GM19468 (cell line): ENCODE results near the gene LMTK2.

Source experiments
- ATAC-seq: cut with Tn5 transposase; IDR thresholded peaks from one replicate; pipeline ENCODE4 v1.9.1; 2021; ENCODE audit warnings: mild to moderate bottlenecking, moderate library complexity, moderate number of reproducible peaks; ENCODE audit not compliant: unreplicated experiment; ENCODE audit errors: extremely low read depth

LMTK2 gene

DNA sequence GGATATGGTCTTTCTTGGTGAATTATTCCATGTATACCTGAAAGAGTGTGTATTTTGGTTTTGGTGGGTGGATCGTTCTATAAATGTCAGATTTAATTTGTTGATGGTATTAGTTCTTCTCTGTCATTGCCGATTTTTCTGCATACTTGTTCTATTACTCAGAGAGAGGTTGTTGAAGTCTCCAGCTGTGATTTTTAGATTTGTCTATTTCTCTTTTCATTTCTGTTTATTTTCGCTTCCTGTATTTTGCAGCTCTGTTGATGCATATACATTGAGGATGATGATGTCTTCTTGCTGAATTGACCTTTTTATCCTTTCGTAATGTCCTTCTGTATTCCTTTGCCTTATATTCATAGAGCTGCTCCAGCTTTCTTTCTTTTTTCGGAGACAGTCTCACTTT is 92.5 kb downstream of the LMTK2 start:
- ATAC-seq = no peak

DNA sequence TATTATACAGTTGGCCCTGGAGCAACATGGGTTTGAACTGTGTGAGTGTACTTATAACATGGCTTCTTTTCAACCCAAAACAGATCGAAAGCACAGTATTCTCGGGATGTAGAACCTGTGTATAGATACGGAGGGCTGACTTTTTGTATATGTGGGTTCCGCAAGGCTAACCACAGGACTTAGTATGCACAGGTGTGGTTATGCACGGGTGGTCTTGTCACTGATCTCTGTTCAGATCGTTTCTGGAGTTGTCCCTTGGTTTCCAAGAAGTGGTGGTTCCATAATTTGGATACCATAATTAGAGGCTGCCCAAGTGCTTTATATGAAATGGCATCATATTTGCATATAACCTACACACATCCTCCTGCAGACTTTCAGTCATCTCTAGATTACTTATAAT is 93.7 kb downstream of the LMTK2 start:
- ATAC-seq = peak; percentile 29

DNA sequence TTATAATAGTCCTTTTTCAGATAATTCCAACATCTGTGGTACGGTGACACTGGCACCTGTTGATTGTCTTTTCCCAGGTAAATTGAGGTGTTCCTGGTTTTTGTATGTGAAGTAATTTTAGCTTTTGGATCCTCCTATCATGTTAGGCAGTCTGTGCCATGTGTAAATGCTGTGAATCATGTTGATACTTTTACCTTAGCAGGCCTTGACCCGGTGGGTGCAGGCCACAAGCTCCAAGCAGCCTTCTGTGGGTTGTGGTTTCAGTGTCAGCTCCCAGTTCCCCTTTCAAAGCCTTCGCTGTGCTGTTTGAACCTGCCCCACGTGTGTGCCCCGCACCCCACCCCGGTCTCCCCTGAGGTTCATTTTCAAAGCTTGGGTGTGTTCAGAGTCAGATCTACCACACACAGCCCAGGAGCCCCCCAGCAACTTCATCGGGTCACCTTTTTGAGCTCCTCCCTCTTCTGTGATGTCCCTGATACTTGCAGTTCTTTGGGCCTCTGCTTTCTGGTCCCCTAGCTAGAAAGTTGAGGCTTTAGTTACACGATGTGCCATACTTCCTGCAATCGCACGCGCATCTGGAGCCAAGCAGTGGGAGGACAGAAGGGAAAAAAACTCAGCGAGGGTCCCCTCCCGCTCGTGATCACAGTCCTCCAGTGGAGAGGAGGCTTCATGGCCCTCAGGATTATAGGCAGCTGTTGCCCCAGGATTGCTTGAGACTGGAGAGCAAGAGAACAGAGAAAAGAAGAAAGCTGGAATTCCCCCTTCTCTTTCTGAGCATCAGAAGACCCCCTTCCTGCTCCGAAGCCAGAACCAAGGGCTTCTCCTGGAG is 95.9 kb downstream of the LMTK2 start:
- peak; percentile 93 for ATAC-seq

DNA sequence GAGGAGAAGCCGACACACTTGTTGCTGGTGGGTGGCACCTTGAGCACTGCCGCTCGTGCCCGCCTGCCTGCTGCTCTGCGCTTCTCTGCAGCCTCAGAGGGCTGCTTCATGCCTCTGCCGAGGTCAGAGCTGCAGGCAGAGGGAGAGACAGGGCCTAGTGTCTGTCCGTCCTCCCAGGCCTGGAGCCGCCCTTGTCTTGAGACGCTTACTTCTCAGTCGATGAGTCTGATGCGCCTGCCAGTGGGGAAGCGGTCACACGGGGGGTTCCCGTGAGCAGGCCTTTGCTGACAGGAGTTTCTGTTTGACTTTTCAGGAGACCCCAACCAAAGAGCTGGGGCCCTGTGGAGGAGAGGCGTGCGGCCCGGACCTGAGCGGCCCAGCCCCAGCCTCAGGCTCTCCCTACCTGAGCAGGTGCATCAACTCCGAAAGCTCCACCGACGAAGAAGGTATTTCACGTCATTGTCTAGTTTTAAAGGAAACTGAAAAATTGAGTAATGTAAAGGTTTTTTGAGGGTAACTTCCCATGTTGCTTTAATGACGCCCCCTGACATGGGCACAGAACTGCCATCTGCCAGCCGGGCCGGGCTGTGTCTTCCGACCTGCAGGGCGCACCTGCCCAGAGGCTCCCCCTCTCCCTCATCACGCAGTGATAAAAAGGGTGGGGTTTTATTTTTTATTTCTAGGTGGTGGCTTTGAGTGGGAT is 96.8 kb downstream of the LMTK2 start:
- no peak for ATAC-seq

DNA sequence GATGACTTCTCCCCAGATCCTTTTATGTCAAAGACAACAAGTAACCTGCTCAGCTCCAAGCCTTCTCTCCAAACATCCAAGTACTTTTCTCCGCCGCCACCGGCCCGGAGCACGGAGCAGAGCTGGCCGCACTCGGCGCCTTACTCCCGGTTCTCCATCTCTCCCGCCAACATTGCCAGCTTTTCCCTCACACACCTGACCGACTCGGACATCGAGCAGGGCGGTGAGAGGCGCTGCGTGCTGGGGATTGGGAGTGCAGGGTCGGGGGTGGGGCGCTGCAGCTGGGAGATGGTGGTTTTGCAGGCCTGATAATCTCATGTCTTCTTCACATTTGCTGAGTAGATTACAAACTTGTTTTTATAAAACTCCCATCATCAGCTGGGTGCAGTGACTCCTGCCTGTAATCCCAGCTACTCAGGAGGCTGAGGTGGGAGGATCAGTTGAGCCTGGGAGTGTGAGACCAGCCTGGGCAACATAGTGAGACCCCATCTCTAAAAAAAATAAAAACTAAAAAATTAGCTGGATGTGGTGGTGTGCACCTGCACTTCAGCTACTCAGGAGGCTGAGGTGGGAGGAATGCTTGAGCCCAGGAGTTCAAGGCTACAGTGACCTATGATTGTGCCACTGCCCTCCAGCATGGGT is 97.4 kb downstream of the LMTK2 start:
- no peak for ATAC-seq

DNA sequence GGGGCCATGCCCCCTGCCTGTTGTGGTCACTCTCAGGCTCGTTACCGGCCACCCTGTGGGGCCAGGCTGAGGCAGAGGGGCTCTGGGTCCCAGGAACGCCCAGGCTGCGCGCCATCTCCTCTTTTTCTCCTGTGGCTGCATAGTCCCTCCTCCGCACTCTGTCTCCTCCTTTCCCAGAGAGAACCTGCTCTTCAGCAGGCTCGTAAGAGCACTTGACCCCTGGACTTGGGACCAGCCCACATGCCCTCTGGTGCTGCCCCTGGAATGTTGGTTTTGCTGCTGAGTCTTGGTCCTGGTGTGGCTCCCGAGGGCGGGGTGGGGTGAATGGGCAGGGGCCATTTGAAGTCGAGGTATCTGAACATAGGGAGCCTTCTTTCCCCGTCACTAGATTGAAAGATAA is 98.0 kb downstream of the LMTK2 start:
- ATAC-seq = no peak

DNA sequence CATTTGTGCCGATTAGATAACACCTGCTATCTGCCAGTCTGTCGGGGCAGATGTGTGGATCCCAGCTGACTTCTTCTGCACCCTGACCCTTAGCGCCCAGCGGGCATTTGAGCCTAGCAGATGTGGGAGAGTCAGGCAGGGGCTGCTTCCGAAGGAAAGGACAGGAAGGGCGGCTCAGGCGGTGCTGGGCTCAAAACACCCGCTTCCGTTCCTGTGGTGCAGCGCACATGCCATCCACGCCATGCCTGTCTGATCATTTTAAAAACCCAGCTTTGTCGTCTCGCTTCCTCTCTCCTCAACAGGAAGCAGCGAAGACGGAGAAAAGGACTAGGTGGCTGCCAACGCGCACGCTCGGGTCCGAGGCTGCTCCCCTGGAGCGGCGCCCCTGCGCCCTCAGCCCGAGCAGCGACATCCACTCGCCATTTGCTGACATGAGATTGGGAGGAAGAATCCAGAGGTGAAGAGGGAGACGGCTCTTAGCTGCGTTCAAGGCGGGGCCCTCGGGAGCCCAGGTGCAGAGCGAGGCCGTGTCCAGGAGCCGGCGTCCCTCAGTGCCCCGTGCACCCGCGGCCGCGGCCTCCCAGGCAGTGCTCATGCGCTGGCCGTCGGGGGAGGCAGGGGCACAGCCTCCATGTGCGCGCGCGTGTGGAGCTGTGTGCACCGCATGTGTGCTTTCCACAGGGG is 98.6 kb downstream of the LMTK2 start:
- no peak for ATAC-seq

DNA sequence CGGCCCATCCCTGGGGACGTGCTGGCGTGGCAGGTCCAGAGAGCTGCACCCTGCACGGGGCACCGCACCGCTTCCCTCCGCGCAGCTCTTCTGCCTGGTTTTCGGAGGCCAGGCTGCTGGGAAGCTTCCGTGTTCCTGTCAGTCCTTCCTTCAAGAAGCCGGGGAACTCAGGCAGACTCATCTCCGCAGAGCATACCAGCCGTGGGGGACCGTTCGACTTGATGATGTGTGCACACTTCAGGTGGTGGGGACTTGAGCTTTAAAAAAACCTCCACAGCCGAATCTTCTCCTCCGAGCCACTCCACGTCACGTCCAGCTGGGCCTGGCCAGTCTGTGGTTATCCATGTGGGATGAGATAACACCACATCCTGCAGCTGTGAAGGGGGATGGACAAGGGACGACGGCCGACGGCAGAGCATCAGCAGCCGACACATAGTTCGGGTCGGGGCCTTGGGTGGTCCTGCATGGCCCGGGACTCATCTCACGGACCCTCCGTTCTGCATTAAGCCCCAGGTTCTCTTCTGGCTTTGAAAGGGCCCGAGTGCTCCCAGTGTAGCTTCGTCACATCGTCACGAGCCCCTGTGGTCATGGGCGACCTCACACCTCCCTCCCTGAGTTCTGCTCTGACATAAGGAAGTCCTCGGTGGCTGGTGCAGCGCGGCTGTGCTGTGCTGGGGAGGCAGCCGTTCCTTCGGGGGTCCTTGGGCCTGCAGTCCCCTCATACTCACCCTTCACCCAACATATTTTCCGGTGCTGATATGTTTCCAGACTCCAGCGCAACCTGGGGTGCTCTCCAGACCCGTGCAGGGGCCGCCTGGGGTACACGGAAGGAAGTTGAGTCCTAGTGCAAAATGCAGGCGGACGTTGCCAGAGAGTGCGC is 100.0 kb downstream of the LMTK2 start:
- no peak for ATAC-seq

DNA sequence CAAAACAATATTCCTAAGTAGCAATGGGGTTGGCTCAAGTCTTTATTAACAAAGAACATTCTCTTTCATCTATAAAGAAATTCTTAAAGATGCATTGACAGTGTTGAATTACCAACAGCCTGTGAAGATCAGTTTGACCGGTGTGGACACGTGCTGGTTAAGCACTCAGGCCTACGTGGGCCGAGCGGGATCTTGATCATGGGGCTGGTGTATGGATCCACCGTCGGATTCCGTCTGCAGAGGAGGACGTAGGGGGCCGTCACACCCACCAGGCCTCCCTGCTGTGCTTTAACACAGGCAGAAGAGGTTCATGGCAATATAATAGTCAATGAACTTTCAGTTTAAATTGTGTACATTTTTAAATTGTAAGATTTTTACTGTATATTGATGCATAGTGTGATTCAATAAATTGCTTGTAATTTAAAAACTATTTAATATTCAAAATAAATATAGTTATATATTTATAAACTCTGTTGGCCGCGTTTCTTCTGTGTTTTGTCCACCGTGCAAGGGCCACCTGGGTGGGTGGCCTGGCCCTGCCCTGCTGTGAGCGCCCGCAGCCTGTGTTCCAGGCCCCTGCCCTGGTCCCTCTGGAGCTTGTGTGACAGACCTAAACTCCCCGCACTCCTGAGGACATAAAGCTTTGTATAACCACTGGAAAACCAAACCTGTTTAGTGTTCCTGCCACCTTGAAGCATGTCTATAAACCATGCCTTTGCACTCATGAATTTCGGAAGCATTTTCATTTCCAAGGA is 102.7 kb downstream of the LMTK2 start:
- ATAC-seq = no peak

DNA sequence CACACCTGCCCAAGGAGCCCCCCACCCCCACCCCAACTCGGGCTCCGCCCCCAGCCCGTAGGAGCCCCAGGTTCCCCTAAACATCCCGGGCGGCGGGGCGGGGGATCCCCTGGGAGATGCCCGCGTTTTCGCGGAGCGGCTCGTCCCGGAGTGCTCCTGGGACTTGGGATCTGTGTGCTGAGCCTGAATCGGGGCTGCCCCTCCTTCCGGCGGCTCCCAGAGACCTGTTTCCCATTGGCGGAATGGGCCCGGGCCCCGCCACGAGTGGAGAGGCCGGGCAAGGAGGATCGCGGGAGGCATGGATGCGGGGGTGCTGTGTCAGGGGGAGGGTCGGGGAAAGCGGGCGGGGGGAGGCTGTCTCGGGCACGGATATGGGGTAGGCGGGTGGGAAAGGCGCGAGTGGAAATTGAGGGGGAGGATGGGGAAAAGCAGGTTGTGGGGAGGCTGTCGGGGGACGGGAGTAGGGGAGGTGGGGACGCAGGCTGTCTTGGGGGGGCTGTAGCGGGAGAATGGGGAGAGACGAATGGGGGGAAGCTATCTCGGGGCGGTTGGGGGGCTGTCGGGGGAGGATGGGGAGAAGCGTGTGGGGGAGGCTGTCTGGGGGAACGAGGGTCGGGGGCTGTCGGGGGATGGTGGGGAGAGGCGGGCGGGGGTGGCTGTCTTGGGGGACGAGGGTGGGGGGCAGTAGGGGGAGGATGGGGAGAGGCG is 104.0 kb downstream of the LMTK2 start:
- no peak for ATAC-seq

DNA sequence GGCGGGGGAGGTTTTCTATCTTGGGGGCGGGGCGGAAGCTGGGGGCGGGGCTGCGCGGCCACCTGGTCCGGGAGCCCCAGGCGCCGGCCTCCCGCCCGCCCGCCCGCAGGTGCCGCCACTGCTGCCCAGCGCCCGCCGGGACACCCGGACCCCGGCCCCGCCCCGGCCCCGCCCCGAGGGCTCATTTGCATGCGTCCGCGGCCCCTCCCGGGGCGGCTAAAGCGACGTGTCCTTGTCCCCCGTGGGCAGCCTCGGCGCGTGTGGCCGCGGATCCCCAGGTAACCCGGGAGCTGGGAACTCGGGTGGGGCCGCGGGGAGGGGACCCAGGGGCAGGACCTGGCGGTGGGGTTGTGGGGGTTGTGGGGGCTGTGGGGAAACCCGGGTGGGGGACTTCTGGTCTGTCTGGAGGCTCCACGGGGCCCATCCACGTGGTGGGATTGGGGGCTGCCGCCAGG is 104.6 kb downstream of the LMTK2 start, which contains the start of gene BHLHA15:
Gene BHLHA15, plus strand, starts transcription at position 219 of the 455 bp plus-strand sequence. CDS start 871 bp downstream, outside the sequence.
- ATAC-seq = no peak

DNA sequence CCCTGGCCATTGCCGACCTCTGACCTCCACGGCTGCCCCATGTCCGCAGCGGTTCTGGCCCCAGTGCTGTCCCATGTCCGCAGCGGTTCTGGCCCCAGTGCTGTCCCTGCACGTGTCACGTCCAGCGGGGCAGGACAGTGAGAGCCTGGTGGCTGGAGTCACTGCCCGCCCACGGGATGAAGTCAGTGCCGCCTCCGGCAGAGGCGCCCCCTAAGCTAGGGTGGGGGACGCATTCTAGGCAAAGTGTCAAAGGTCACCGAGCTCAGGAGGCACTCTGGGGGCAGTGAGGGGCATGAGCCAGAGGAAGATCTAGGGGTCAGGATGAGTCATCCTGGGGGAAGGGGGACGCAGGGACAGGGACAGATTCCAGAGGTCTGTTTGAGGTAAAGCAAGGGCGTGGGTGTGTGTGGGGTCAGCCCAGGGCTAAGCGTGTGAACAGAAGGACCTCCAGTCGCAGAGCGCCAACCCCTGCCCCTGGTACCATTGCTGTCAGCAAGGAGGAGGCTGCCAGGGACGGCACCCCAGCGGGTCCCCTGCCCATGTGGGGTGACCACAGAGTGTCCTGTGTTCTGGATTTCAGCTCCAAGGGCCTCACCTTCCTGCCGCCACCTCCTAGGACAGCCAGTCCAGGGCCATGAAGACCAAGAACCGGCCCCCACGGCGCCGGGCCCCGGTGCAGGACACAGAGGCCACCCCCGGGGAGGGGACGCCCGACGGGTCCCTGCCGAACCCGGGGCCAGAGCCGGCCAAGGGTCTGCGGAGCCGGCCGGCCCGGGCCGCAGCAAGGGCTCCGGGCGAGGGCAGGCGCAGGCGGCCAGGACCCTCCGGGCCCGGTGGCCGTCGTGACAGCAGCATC is 105.2 kb downstream of the LMTK2 start:
- no peak for ATAC-seq

DNA sequence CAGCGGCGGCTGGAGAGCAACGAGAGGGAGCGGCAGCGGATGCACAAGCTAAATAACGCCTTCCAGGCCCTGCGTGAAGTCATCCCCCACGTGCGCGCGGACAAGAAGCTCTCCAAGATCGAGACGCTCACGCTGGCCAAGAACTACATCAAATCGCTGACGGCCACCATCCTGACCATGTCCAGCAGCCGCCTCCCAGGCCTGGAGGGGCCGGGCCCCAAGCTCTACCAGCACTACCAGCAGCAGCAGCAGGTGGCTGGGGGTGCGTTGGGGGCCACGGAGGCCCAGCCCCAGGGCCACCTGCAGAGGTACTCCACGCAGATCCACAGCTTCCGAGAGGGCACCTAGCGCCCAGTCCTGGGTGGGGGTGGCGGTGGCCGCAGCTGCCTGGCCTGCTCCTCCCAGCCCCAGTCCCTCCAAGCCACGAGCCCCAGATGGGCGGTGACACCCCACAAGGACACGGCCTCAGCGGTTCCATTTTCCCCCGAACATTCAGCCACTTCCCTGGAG is 105.9 kb downstream of the LMTK2 start:
- no peak for ATAC-seq

DNA sequence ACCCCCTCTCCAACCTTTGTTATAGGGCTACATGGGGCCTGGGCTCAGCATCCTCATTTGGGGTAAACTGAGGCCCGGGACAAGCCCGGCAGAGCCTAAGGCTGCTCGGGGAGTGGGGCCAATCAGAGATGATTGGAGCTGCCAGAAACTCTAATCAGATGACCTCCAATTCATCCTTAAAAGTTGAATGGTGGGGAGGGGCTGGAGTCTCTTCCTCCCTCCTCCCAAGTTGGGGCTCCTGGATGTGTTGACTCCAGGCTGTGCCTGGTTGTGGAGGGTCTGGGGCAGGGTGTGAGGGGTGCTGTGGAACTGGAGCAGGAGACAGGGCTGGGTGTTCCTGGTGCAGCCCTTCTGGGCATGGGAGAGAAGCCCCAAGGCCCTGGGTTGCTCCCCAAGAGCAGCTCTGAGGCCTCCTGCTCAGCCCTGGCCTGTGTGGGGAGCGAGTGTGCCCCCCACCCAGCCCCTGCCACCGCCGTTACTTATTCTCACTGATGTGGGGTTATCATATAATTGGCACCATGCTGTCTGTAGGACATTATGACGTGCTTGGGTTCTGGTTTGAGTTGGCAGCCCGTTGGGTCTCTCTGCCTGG is 106.7 kb downstream of the LMTK2 start:
- no peak for ATAC-seq

DNA sequence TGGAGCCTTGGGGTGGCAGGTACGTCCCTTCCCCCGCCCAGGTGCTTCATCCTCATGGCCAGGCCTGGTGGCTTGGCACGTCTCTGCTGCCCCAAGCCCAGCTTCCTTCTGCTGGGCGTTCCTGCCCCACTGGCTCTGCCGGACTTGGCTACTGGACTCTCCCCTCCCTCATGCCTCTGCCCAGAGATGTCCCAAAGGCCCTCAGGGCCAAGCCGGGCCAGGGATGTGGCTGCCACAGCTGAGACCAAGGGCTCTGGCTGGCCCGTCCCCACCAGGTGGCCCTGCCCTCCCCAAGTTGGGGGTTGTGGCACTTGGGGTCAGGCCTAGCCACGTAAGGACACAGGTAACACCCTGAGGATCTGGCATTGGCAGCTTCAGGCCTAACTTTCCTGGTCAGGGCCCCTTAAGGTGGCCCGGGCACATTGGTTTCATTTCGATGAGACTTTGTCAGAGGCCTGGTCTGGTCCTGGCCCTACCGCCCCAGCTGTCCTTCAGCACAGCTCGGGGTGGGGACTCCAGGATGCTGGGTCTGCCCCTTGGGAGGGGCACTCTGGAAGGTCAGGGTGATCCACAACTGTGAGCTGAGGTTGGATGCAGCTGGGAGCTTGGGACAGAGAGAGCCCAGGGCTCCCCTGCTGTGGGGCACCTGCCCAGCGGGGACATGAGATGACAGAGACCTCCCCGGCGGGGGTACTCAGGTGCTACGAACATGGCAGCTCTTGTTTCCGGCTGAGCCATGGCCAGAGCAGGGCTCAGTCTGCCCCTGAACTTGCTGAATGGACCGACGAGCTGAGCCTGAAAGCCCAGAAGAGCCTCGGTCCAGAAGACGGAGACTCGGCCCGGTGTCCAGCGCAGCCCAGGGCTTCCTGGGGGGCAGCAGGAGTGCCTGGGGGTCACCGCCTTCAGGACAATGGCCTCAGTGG is 107.5 kb downstream of the LMTK2 start:
- ATAC-seq = no peak
